Vagina (tissue), 2 donors: Measurements from ENCODE around the gene HCFC1. TPM values are rescaled to one million over a fixed set of nuclear protein-coding genes. Genes with fewer than 3 reads are reported as not detected.

ENCODE experiments used
- DNase-seq, 2 donors: peaks; one replicate each; pipeline ENCODE4 v3.0.0-alpha.2; 2017; ENCODE audit errors: extremely low spot score in 2 of 2
- H3K27ac ChIP-seq: fragments of 200-600 bp; sonication (generic); one replicate; pipeline ENCODE4 v1.5.1; 2019
- H3K27me3 ChIP-seq: fragments of 200-600 bp; sonication (generic); one replicate; pipeline ENCODE4 v1.5.1; 2019
- H3K36me3 ChIP-seq, 2 donors: fragments of 200-600 bp; sonication (generic); one replicate each; pipeline ENCODE4 v1.5.1; 2017 to 2019
- H3K4me1 ChIP-seq: fragments of 200-600 bp; sonication (generic); one replicate; pipeline ENCODE4 v1.5.1; 2019
- H3K4me3 ChIP-seq, 2 donors: fragments of 200-600 bp; sonication (generic); 1 replicate in 1 of 2; 2 replicates in 1 of 2; pipeline ENCODE4 v1.5.1; 2016 to 2019
- H3K9me3 ChIP-seq: fragments of 200-600 bp; sonication (generic); one replicate; pipeline ENCODE4 v1.5.1; 2019
- POLR2A ChIP-seq, 2 donors: fragments of 450-650 bp; IDR thresholded peaks; one replicate each; pipeline ENCODE4 v1.6.1; 2017; ENCODE audit warnings: antibody characterized with exemption in 2 of 2, mild to moderate bottlenecking in 2 of 2, moderate library complexity in 2 of 2
- POLR2AphosphoS5 ChIP-seq, 2 donors: sonication (generic); formaldehyde crosslinking; IDR thresholded peaks; one replicate each; pipeline ENCODE4 v1.9.0; 2017; ENCODE audit warnings: antibody characterized with exemption in 2 of 2, mild to moderate bottlenecking in 2 of 2, low read depth in 1 of 2; ENCODE audit not compliant: insufficient read depth in 1 of 2
- intact Hi-C: fragments of 100-400 bp; cut with DNase I; formaldehyde crosslinking; loops from one replicate; pipeline ENCODE4 v1.15.1; 2023
- total RNA-seq: library from RNA; depleted of rRNA; stranded (reverse); fragments of >200 nt; gene quantifications from one replicate; pipeline ENCODE4 v1.2.3, GENCODE V29; 2016
- TF ChIP-seq, protein P1 (sequence below), 3 experiments: fragments of 450-650 bp in 2 of 3; fragments of 200-600 bp in 1 of 3; sonication (generic) in 1 of 3; IDR thresholded peaks; one replicate each; pipeline ENCODE4 v1.5.1; 2017 to 2019; ENCODE audit warnings: antibody characterized with exemption in 3 of 3, mild to moderate bottlenecking in 2 of 3, moderate library complexity in 2 of 3

HCFC1 gene
- total RNA-seq, 1 donor from 2014 or later: 38.8 TPM

DNA sequence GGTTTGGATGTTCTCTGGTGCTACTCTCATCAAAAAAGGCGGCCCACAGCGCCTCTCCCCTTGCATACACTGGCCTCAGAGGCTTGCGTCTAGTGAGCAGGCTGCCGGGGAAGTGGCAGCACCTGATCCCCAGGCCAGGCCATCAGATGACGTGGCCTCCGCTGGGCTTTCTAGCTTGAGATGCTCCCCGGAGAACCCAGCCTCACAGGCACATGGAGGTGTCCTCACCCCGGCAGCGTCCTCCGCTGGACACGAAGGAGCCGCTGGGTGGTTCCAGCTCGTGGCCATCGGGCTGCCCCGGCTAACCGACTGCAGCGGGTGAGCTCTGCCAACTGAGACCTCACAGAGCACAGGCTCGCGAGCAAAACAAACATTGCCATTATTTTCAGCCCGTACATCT is 35.3 kb upstream of the HCFC1 start:
- Histone ChIP-seq H3K27me3 (no peaks in the 10 kb centered on the region), H3K4me3 (no peak overlapping the region), H3K36me3 (no peaks in the 10 kb centered on the region), H3K27ac (no peak overlapping the region), H3K4me1 (peaks cover 7% of the 10 kb centered on the region), H3K9me3 (no peaks in the 10 kb centered on the region)
- TF ChIP-seq POLR2AphosphoS5 (IDR thresholded peaks at IDR 0.05; ENCODE audit: insufficient read depth in 1 of 2, low read depth in 1 of 2) (no peak), POLR2A (IDR thresholded peaks at IDR 0.05) (no peak)
- TF ChIP-seq, protein P1, sequence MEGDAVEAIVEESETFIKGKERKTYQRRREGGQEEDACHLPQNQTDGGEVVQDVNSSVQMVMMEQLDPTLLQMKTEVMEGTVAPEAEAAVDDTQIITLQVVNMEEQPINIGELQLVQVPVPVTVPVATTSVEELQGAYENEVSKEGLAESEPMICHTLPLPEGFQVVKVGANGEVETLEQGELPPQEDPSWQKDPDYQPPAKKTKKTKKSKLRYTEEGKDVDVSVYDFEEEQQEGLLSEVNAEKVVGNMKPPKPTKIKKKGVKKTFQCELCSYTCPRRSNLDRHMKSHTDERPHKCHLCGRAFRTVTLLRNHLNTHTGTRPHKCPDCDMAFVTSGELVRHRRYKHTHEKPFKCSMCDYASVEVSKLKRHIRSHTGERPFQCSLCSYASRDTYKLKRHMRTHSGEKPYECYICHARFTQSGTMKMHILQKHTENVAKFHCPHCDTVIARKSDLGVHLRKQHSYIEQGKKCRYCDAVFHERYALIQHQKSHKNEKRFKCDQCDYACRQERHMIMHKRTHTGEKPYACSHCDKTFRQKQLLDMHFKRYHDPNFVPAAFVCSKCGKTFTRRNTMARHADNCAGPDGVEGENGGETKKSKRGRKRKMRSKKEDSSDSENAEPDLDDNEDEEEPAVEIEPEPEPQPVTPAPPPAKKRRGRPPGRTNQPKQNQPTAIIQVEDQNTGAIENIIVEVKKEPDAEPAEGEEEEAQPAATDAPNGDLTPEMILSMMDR (IDR thresholded peaks at IDR 0.05): no peak
- no peak for DNase-seq
- intact Hi-C loops: no loop called here

GRCh38 chrX:154004315-154004714 is 32.7 kb upstream of the HCFC1 start:
- Histone ChIP-seq H3K27ac (no peak overlapping the region), H3K9me3 (no peaks in the 10 kb centered on the region), H3K4me3 (no peak overlapping the region), H3K27me3 (no peaks in the 10 kb centered on the region), H3K36me3 (no peaks in the 10 kb centered on the region), H3K4me1 (peaks cover 7% of the 10 kb centered on the region)
- TF ChIP-seq POLR2A (IDR thresholded peaks at IDR 0.05): no peak
- TF ChIP-seq, protein P1 (IDR thresholded peaks at IDR 0.05): no peak
- TF ChIP-seq POLR2AphosphoS5 (IDR thresholded peaks at IDR 0.05; ENCODE audit: insufficient read depth in 1 of 2, low read depth in 1 of 2): no peak
- no peak for DNase-seq
- intact Hi-C loops: no loop called here

DNA sequence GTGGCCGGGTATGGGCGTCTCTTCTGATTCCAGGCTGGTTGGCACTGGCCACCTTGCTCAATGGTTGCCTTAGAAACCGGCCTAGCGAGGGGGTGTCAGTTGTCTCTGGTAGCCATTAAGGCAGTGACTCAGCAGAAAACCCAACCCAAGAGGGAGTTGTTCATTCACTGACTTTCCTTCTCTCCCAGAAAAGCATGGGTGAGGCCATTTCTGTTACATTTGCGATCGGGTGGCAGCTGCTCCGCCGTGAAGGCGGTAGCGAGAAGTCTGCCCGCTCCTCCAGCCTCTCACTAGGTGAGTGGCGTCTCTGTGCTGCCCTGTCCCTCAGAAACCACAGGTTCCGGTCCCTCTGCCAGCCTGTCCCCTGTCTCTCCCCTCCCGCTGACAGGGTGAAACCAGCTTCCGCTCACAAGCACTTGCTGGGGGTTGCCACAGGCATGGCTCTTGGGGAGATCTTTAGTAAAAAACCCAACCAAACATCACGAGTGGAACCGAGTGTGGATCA is 30.6 kb upstream of the HCFC1 start:
- Histone ChIP-seq H3K4me3 (no peak overlapping the region), H3K36me3 (no peaks in the 10 kb centered on the region), H3K27ac (peak overlapping the region; percentile 63), H3K27me3 (no peaks in the 10 kb centered on the region), H3K4me1 (peaks cover 7% of the 10 kb centered on the region), H3K9me3 (no peaks in the 10 kb centered on the region)
- no peak for TF ChIP-seq POLR2A (IDR thresholded peaks at IDR 0.05)
- peak in 1 of 2 donors; percentile 38 for TF ChIP-seq POLR2AphosphoS5 (IDR thresholded peaks at IDR 0.05; ENCODE audit: insufficient read depth in 1 of 2, low read depth in 1 of 2)
- TF ChIP-seq, protein P1 (IDR thresholded peaks at IDR 0.05): no peak
- intact Hi-C loops: no loop called here
- peak in 1 of 2 donors; percentile 83 for DNase-seq

DNA sequence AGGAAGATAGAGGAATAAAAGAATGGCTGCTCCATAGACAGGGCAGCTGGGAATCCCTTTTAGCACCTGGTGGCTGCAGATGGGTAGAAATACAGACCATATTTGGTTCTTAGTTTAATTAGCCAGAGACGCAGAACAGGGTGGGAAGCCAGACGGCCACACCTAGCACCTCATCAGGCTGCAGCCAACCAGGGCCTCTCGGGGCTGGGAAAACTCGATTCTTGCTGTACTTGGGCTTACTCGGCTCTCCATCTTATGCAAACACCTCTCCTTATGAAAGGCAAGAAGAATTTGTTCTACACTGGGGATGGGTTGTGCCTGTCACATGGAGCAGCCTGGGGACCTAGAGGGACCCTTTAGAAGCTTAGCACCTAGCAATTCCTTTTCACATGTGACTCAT is 28.4 kb upstream of the HCFC1 start:
- Histone ChIP-seq H3K9me3 (no peaks in the 10 kb centered on the region), H3K27me3 (no peaks in the 10 kb centered on the region), H3K4me1 (peaks cover 7% of the 10 kb centered on the region), H3K4me3 (no peak overlapping the region), H3K27ac (peak overlapping the region; percentile 2), H3K36me3 (no peaks in the 10 kb centered on the region)
- DNase-seq: no peak
- no peak for TF ChIP-seq POLR2AphosphoS5 (IDR thresholded peaks at IDR 0.05; ENCODE audit: insufficient read depth in 1 of 2, low read depth in 1 of 2)
- TF ChIP-seq, protein P1 (IDR thresholded peaks at IDR 0.05): no peak
- no peak for TF ChIP-seq POLR2A (IDR thresholded peaks at IDR 0.05)
- intact Hi-C loops: no loop called here

GRCh38 chrX:153999359-154000037 is 27.9 kb upstream of the HCFC1 start:
- H3K9me3 ChIP-seq: no peaks in the 10 kb centered on the region
- DNase-seq: no peak
- peak overlapping the region; percentile 43 for H3K27ac ChIP-seq
- intact Hi-C loops: no loop called here
- no peak overlapping the region for H3K4me3 ChIP-seq
- TF ChIP-seq POLR2A (IDR thresholded peaks at IDR 0.05) (no peak), POLR2AphosphoS5 (IDR thresholded peaks at IDR 0.05; ENCODE audit: insufficient read depth in 1 of 2, low read depth in 1 of 2) (no peak)
- TF ChIP-seq, protein P1 (IDR thresholded peaks at IDR 0.05): no peak
- no peaks in the 10 kb centered on the region for H3K27me3 ChIP-seq
- peaks cover 7% of the 10 kb centered on the region for H3K4me1 ChIP-seq
- H3K36me3 ChIP-seq: no peaks in the 10 kb centered on the region
